GM10847 (cell line): ENCODE data around the gene BRD3OS.

Source experiments
- POLR2A ChIP-seq: IDR thresholded peaks from 2 replicates; pipeline ENCODE4 v1.6.1; 2011; ENCODE audit not compliant: insufficient read length; ENCODE audit errors: extremely low read depth

The BRD3OS gene

GRCh38 chr9:133995012-133995896, 30.0 kb upstream of the BRD3OS start:
- TF ChIP-seq POLR2A: no peak

DNA sequence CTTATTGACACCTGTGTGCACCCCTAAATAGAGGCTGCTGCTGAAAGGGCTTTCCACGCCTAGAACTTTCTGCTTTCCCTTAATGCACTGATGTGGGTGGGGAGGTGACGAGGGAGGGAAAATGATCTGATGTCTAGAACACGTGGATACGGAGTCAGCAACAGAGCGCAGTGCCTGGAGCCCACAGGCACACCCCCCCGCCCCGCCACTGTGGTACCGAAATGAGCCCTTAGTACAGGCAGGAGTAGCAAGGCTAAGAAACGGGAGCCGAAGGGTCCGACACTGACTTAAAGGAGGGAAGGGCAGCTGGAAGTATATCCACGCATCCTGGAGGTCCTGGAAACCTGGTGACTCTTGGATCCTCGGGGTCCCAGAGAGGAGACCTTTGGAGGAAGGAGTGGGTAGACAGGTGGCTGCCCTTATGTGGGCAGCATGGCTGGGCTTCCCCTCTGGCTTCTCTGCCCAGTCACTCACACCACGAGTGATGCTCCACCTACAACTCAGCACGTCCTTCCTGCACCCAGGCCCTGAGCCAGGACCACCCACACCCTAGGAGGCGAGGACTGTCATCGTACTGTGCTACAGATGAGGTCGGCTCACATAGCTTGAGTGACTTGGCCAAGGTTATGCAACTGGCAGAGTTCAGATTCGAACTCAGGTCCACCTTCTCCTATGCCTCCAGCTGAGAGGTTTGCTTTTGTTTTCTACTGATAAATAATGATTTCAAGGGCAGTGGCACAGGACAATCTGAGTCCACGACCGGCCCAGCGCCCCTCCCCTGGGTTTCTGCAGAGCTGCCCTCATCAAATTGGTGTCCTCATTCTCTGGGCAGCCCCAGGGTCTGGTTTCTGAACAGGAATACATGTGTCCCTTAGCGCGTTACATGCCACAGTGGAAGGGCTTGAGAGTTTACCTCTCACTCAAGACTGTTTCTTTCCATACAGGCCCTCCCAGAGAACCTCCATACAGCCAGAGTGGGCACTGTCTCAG, 28.5 kb upstream of the BRD3OS start:
- no peak for TF ChIP-seq POLR2A

DNA sequence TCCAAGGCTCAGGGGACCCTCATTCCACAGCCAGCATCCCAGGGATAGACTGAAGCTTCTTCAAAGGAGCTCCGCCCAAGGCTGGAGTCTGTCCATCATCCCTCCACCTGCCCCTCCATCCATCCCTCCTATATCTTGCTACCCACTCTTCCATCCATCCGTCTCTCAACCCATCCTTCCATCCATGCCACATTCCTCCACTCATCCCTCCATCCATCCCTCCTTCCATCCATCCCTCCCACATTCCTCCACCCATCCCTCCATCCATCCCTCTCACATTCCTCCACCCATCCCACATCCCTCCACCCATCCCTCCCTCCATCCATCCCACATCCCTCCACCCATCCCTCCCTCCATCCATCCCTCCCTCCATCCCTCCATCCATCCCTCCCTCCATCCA, 27.7 kb upstream of the BRD3OS start:
- no peak for TF ChIP-seq POLR2A

- TF ChIP-seq POLR2A: no peak
Measured at GRCh38 chr9:133998915-133999595, 26.2 kb upstream of the BRD3OS start.

GRCh38 chr9:133999851-134000265, 25.4 kb upstream of the BRD3OS start:
- TF ChIP-seq POLR2A: no peak

GRCh38 chr9:134002796-134003195, 22.5 kb upstream of the BRD3OS start:
- no peak for TF ChIP-seq POLR2A

DNA sequence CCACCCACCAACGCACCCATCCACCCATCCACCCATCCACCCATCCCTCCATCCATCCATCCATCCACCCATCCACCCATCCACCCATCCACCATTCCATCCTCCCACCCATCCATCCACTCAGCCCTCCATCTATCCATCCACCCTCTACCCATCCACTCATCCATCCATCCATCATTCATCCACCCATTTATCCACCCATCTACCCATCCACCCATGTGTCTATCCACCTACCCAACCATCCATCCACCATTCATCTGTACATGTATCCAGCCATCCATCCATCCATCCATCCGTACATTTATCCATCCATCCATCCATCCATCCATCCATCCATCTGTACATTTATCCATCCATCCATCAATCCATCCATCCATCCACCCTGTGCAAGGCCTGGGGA, 22.0 kb upstream of the BRD3OS start:
- no peak for TF ChIP-seq POLR2A

DNA sequence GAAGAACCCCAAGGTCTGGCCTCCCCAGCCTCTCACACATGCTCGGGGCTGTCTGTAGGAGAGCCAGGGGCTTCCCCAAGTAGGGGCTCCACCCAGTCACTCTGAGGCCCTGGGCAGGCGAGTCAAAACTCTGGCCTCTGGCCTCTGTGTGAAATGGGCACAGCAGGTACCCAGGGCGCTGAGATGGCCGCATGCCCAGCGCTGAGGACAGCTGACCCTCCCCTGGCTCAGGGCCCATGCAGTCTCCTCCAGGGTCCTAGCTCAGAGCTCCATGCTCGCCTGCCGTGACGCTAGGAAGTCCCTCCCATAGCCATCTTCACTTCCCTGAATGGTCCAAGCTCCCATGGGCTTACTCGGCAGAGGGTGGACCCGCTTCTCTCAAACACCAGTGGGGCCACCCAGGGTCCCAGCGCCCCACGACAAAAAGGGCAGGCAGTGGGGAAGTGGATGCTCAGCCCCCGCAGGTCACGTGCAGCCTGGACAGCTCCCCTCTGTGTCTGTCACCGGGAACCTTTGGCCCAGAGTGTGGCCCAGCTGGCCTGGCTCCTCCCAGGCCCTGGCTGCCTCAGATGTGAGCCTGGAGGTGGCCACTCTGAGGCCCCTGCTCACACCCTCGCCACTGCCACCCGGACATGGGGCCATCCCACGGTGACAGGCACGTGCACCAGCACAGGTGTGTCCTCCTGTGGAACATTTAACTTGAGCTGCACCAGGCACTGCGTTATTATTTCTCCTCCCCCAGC, 21.0 kb upstream of the BRD3OS start:
- TF ChIP-seq POLR2A: no peak

DNA sequence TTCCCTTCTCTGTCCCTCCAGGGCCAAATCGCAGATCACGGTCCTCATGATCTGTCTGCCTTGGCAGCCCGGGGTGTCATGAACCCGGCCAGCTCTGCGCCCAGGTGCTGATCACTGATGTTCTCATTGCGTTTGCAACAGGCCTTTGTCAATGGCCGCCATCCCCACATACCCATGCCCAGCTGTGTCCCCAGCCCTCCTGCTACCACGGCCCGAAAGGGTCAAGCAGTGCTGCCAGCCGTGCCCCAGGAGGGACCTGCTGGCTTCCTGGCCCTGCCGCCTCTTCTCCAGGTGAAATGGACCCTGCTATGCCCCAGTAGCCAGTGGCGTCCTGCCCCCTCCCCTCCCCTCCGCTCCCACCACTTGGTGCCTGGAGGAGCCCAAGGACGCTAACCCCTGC, 20.4 kb upstream of the BRD3OS start:
- TF ChIP-seq POLR2A: no peak

DNA sequence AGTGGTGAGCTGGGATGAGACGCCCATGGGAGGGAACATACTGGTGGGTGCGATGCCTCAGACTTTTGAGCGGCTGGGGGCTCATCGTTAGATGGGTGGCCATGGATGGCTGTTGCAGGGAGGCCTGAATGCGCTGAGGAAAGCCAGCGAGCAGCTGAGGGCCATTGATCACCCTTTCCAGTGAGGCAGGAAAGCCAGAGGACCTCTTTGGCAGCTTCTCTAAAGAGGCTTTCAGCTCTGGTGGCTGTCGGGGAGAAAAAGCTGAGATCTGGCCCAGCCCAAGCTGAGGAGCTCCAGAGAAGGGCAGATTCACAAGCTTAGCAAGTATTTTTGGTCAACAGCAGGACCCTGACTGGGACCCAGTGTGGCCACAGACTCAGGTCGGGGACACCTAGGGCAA, 19.9 kb upstream of the BRD3OS start:
- no peak for TF ChIP-seq POLR2A

GRCh38 chr9:134007150-134007549, 18.1 kb upstream of the BRD3OS start:
- no peak for TF ChIP-seq POLR2A

GRCh38 chr9:134007571-134007970, 17.7 kb upstream of the BRD3OS start:
- no peak for TF ChIP-seq POLR2A

- no peak for TF ChIP-seq POLR2A
Measured at GRCh38 chr9:134010310-134011173, 14.7 kb upstream of the BRD3OS start.

- no peak for TF ChIP-seq POLR2A
Measured at GRCh38 chr9:134011401-134011800, 13.9 kb upstream of the BRD3OS start.
